Measurements from ENCODE around the gene MBOAT1. TPM values are rescaled to one million over a fixed set of nuclear protein-coding genes. Genes with fewer than 3 reads are reported as not detected.

The MBOAT1 gene
- polyA plus RNA-seq, 3 donors, result 6.8 to 59.1 (median 8.1) TPM

DNA sequence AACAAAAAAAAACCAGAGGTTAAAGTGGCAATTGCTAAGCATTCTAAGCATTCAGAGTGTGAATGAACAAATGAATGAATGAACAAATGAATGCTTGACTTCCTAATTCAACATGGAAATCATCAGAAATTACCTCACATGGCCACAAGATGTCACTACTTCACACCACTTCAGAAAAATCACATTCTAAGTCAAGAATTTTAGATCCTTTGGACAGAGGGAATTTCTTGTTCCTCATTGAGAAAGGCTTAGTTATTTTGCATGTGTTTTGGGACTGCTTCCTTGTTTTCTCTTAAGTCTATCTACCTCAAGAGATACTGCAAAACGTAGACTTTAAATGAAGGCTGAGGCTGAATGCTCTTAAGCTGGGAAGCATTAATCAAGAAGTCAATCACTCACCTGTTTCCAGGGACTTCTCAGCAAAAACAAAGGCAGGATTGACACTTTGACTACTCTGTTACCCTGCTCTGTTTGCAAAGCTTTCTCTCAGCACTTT is 120.2 kb downstream of the MBOAT1 start:
- H4K20me1 ChIP-seq (ENCODE audit: insufficient read depth, low read length), result no peaks in the 10 kb centered on the region
- no peak overlapping the region for H3K4me3 ChIP-seq (replicated peaks in 1 of 3; ENCODE audit: low read depth in 2 of 3, low read length in 3 of 3)
- H3K27ac ChIP-seq (ENCODE audit: low read depth in 1 of 2, low read length in 2 of 2), result no peak overlapping the region
- intact Hi-C loops (cut with micrococcal nuclease), result loop anchor here in 1 of 2 donors (10.0 kb wide), 1 partner anchor 433 kb away; no protein-coding TSS in a partner anchor
- H3K9ac ChIP-seq (ENCODE audit: insufficient read depth, low read length, poor library complexity, severe bottlenecking), result no peak overlapping the region
- Mint-ChIP-seq H3K36me3 (peaks cover 0 to 6% of the 10 kb centered on the region in 2 donors), H3K9me3 (peaks cover 0 to 2% (median 0%) of the 10 kb centered on the region in 7 donors), H3K4me1 (peaks cover 4% of the 10 kb centered on the region), H3K27me3 (ENCODE audit: low read depth in 3 of 3) (peaks cover 0 to 2% (median 0%) of the 10 kb centered on the region in 3 donors), H3K4me3 (no peak overlapping the region), H3K27ac (no peak overlapping the region)
- no peaks in the 10 kb centered on the region for H3K36me3 ChIP-seq (replicated peaks in 1 of 2; ENCODE audit: control insufficient read depth in 1 of 2, insufficient read depth in 2 of 2, low read length in 2 of 2)
- no peaks in the 10 kb centered on the region for H3K27me3 ChIP-seq (ENCODE audit: control insufficient read depth in 2 of 2, insufficient read depth in 2 of 2, low read length in 2 of 2)
- H3K9me3 ChIP-seq (replicated peaks in 1 of 2; ENCODE audit: control insufficient read depth in 1 of 2, insufficient read depth in 1 of 2, low read length in 2 of 2), result no peaks in the 10 kb centered on the region
- H2AFZ ChIP-seq (ENCODE audit: insufficient read depth, low read depth, low read length, poor library complexity, severe bottlenecking), result no peak overlapping the region
- no CpG with 5 or more reads among the region's 1 CpG for WGBS (ENCODE audit: insufficient coverage)
- TF ChIP-seq, protein P1, sequence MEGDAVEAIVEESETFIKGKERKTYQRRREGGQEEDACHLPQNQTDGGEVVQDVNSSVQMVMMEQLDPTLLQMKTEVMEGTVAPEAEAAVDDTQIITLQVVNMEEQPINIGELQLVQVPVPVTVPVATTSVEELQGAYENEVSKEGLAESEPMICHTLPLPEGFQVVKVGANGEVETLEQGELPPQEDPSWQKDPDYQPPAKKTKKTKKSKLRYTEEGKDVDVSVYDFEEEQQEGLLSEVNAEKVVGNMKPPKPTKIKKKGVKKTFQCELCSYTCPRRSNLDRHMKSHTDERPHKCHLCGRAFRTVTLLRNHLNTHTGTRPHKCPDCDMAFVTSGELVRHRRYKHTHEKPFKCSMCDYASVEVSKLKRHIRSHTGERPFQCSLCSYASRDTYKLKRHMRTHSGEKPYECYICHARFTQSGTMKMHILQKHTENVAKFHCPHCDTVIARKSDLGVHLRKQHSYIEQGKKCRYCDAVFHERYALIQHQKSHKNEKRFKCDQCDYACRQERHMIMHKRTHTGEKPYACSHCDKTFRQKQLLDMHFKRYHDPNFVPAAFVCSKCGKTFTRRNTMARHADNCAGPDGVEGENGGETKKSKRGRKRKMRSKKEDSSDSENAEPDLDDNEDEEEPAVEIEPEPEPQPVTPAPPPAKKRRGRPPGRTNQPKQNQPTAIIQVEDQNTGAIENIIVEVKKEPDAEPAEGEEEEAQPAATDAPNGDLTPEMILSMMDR (IDR thresholded peaks at IDR 0.05), result peak; percentile 81
- DNase-seq, result peak; percentile 28 to 38 (median 30)
- H3K4me2 ChIP-seq (replicated peaks; ENCODE audit: extremely low read depth, low read length, poor library complexity, severe bottlenecking), result no peak overlapping the region
- H3K4me1 ChIP-seq (ENCODE audit: control insufficient read depth in 1 of 2, insufficient read depth in 2 of 2, low read length in 2 of 2), result no peaks in the 10 kb centered on the region
- H3K79me2 ChIP-seq (ENCODE audit: insufficient read depth, low read length), result no peaks in the 10 kb centered on the region

DNA sequence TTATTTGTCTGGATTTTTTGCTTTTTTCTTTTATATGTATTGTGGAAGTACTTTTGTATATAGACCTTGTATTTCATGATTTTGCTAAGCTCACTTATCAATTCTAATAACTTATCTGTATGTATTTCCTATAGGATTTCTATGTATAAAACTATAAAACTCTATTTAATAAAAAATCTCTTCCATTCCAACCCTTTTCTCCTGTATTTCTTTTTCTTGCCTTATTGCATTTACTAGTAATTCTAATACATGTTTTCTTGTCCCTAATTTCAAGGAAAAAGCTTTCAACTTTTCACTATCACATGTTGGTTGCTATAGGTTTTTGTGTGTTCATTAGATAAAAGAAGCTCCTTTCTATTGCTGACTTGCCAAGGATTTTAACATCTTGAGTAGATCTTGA is 125.3 kb downstream of the MBOAT1 start:
- no peak overlapping the region for H3K27ac Mint-ChIP-seq
- no peak for DNase-seq
- TF ChIP-seq, protein P1 (IDR thresholded peaks at IDR 0.05), result no peak
- Histone ChIP-seq H3K27me3 (ENCODE audit: control insufficient read depth in 2 of 2, insufficient read depth in 2 of 2, low read length in 2 of 2) (no peaks in the 10 kb centered on the region), H3K4me1 (ENCODE audit: control insufficient read depth in 1 of 2, insufficient read depth in 2 of 2, low read length in 2 of 2) (no peaks in the 10 kb centered on the region), H3K79me2 (ENCODE audit: insufficient read depth, low read length) (no peaks in the 10 kb centered on the region), H3K36me3 (replicated peaks in 1 of 2; ENCODE audit: control insufficient read depth in 1 of 2, insufficient read depth in 2 of 2, low read length in 2 of 2) (no peaks in the 10 kb centered on the region), H3K9ac (ENCODE audit: insufficient read depth, low read length, poor library complexity, severe bottlenecking) (no peak overlapping the region), H3K27ac (ENCODE audit: low read depth in 1 of 2, low read length in 2 of 2) (no peak overlapping the region), H3K4me2 (replicated peaks; ENCODE audit: extremely low read depth, low read length, poor library complexity, severe bottlenecking) (no peak overlapping the region), H3K9me3 (replicated peaks in 1 of 2; ENCODE audit: control insufficient read depth in 1 of 2, insufficient read depth in 1 of 2, low read length in 2 of 2) (peaks cover 0 to 6% of the 10 kb centered on the region in 2 donors), H3K4me3 (replicated peaks in 1 of 3; ENCODE audit: low read depth in 2 of 3, low read length in 3 of 3) (no peak overlapping the region), H4K20me1 (ENCODE audit: insufficient read depth, low read length) (no peaks in the 10 kb centered on the region), H2AFZ (ENCODE audit: insufficient read depth, low read depth, low read length, poor library complexity, severe bottlenecking) (no peak overlapping the region)
- peaks cover 0 to 3% (median 2%) of the 10 kb centered on the region in 7 donors for H3K9me3 Mint-ChIP-seq
- H3K36me3 Mint-ChIP-seq, result no peaks in the 10 kb centered on the region
- no peak overlapping the region for H3K4me3 Mint-ChIP-seq
- intact Hi-C loops (cut with micrococcal nuclease), result no loop called here
- peaks cover 0 to 2% (median 0%) of the 10 kb centered on the region in 3 donors for H3K27me3 Mint-ChIP-seq (ENCODE audit: low read depth in 3 of 3)
- no peaks in the 10 kb centered on the region for H3K4me1 Mint-ChIP-seq
